Epithelial cell of esophagus (primary cell): ENCODE data around the gene SARS1.

Source experiments
- DNase-seq: peaks from one replicate; pipeline ENCODE4 v3.0.0; 2010; ENCODE audit warnings: low read depth
- H3K4me3 ChIP-seq: 2 replicates; pipeline ENCODE4 v1.5.1; 2011; ENCODE audit warnings: mild to moderate bottlenecking, low read length, control low read depth
- CTCF ChIP-seq: IDR thresholded peaks from 2 replicates; pipeline ENCODE4 v1.5.1; 2011; ENCODE audit warnings: low read depth, mild to moderate bottlenecking, low read length, control low read depth, inconsistent platforms; ENCODE audit not compliant: insufficient read depth; ENCODE audit errors: missing control alignments

The SARS1 gene

DNA sequence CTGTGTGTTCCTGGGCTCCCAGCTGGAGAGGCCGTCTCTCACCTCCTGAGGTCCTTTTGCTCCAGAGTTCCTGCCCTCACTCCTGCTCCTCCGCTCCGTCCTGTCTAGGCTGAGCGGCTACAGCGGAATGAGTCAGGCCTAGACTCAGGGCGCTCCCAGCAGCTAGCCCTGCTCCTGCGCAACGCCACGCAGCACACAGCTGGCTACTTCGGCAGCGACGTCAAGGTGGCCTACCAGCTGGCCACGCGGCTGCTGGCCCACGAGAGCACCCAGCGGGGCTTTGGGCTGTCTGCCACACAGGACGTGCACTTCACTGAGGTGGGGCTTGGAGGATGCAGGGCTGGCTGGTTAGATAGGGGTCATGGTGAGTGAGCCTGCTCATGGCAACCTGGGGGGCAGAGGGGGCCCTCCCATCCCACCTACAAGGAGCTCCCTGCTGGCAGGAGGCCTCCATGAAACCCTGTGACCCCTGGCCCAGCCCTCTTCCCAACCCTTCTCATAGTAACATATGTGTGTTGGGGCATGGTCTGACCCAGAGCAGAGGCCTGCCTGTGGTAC, 54.1 kb downstream of the SARS1 start:
- TF ChIP-seq CTCF = no peak
- H3K4me3 ChIP-seq = no peak overlapping the region
- DNase-seq = no peak

GRCh38 chr1:109268431-109269211, 54.9 kb downstream of the SARS1 start:
- no peak for TF ChIP-seq CTCF
- H3K4me3 ChIP-seq = no peak overlapping the region
- no peak for DNase-seq

GRCh38 chr1:109269212-109269980, 55.7 kb downstream of the SARS1 start:
- TF ChIP-seq CTCF = no peak
- no peak overlapping the region for H3K4me3 ChIP-seq
- DNase-seq = no peak

DNA sequence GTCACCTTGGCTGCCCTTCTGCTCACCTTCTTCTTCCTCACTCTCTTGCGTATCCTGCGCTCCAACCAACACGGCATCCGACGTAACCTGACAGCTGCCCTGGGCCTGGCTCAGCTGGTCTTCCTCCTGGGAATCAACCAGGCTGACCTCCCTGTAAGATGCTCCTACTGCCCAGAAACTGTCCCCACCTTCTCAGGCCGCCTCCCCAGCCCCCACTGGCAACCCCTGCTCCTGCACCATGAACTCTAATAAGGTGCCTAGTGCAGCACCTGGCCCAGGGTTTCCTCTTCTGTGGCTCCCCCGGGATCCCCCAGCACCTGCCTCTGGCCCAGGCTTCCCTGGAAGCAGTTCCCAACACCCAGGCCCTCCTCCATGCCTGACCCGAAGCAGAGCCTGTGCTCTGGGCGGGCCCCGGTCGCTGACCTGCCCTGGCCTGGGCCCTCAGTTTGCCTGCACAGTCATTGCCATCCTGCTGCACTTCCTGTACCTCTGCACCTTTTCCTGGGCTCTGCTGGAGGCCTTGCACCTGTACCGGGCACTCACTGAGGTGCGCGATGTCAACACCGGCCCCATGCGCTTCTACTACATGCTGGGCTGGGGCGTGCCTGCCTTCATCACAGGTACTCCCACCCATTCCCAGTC, 56.4 kb downstream of the SARS1 start:
- TF ChIP-seq CTCF = no peak
- H3K4me3 ChIP-seq = no peak overlapping the region
- no peak for DNase-seq

DNA sequence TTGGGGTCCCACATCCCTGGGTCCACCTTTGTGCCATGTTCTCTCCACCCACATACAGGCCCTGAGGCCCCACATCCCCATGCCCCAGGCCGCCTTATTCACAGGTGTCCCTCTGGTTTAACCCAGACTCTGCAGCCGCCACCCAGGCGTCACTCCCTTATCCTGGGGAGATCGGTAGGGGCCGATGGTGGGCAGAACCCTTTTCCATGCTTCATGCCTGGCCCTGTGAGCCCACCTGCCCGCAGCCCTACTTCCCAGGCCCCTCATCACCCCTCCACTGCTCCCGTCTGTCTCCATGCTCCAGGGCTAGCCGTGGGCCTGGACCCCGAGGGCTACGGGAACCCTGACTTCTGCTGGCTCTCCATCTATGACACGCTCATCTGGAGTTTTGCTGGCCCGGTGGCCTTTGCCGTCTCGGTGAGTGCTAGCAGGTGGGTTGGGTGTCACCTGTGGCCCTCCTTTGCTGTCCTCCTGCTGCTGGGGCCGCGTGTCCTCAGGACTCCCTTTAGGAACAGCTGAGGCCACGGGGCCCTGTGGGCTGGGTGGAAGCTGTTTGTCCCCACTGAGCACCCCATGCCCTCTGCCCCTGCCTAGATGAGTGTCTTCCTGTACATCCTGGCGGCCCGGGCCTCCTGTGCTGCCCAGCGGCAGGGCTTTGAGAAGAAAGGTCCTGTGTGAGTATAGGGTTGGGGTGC, 57.1 kb downstream of the SARS1 start:
- TF ChIP-seq CTCF = no peak
- DNase-seq = no peak
- no peak overlapping the region for H3K4me3 ChIP-seq

DNA sequence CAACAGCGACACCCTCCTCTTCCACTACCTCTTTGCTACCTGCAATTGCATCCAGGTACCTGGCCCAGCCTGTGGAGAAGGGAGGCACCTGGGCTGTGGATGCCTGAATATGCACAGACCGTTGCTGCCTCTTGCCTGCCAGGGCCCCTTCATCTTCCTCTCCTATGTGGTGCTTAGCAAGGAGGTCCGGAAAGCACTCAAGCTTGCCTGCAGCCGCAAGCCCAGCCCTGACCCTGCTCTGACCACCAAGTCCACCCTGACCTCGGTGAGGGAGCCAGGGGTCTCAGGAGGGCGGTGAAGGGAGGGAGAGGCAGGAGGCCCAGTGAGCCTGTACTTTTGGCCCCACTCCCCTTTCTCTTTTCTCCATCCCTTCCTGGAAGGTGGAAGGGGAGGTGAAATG, 57.7 kb downstream of the SARS1 start:
- no peak for DNase-seq
- no peak overlapping the region for H3K4me3 ChIP-seq
- TF ChIP-seq CTCF = no peak
